ENCODE results near the gene IQCF2.
"Not testable (repeated sequence)": the region's sequence is repeated elsewhere in the genome, so short reads cannot be mapped to it uniquely, and the experiment has no call there.

Gene IQCF2

DNA sequence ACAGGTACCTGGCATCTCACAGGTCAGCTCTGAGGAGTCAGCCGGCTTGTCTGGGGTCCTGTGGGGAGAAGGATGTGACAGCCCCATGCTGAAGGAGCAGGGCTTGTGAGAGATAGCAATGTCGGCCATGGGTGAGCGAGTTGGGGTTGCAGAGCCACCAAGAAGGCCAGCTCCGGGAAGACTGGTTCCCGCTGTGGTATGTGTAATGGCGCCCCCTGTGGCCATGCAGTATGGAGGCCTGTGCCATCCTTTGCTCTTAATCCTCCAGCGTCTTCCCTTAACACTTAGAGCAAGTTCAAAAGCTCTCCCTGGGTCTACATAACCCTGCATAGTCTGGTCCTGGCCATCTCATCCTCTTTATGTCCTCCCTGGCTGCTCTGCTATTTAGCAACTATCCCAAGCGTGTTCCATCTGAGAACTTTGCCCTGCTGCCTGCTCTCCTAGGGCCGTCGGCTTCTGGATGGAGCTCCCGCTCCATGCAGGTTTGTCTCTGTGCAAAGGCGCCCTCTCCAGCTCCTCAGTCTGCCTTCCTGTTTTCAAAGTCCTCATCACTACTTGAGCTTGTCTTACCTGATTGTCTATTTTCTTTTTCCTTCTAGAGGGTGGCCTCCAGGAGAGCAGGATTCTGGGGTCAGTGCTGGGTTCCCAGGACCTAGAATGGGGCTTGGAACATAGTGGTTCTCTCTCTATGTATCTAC, 41.6 kb upstream of the IQCF2 start:
- TF ChIP-seq, protein P1, sequence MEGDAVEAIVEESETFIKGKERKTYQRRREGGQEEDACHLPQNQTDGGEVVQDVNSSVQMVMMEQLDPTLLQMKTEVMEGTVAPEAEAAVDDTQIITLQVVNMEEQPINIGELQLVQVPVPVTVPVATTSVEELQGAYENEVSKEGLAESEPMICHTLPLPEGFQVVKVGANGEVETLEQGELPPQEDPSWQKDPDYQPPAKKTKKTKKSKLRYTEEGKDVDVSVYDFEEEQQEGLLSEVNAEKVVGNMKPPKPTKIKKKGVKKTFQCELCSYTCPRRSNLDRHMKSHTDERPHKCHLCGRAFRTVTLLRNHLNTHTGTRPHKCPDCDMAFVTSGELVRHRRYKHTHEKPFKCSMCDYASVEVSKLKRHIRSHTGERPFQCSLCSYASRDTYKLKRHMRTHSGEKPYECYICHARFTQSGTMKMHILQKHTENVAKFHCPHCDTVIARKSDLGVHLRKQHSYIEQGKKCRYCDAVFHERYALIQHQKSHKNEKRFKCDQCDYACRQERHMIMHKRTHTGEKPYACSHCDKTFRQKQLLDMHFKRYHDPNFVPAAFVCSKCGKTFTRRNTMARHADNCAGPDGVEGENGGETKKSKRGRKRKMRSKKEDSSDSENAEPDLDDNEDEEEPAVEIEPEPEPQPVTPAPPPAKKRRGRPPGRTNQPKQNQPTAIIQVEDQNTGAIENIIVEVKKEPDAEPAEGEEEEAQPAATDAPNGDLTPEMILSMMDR (IDR thresholded peaks at IDR 0.05; ENCODE audit: borderline replicate concordance, insufficient read depth, low read depth, low read length): peak; percentile 61

DNA sequence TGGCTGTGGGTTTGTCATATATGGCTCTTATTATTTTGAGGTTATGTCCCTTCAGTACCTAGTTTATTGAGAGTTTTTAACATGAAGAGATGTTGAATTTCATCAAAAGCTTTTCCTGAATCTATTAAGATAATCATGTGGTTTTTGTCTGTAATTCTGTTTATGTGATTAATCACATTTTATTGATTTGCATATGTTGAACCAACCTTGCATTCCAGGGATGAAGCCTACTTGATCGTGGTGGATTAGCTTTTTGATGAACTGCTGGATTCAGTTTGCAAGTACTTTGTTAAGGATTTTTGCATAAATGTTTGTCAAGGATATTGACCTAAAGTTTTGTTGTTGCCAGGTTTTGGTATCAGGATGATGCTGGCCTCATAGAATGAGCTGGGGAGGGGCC, 33.1 kb upstream of the IQCF2 start:
- no peak overlapping the region for H3K4me3 ChIP-seq (ENCODE audit: low read depth, low read length)
- TF ChIP-seq, protein P1 (IDR thresholded peaks at IDR 0.05; ENCODE audit: borderline replicate concordance, insufficient read depth, low read depth, low read length): no peak

More for the DNA sequence above, 41.6 kb upstream of the IQCF2 start:
- H3K4me3 ChIP-seq (ENCODE audit: low read depth, low read length): no peak overlapping the region

DNA sequence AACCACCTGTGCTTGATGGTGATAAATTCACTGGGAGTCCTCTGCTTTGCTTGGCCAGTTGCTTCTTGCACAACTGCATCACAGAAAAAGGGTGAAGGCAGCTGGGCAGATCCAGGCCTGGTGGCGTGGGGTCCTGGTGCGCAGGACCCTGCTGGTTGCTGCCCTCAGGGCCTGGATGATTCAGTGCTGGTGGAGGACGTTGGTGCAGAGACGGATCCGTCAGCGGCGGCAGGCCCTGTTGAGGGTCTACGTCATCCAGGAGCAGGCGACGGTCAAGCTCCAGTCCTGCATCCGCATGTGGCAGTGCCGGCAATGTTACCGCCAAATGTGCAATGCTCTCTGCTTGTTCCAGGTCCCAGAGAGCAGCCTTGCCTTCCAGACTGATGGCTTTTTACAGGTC, 31.1 kb upstream of the IQCF2 start:
- TF ChIP-seq, protein P1 (IDR thresholded peaks at IDR 0.05; ENCODE audit: borderline replicate concordance, insufficient read depth, low read depth, low read length): no peak
- no peak overlapping the region for H3K4me3 ChIP-seq (ENCODE audit: low read depth, low read length)

DNA sequence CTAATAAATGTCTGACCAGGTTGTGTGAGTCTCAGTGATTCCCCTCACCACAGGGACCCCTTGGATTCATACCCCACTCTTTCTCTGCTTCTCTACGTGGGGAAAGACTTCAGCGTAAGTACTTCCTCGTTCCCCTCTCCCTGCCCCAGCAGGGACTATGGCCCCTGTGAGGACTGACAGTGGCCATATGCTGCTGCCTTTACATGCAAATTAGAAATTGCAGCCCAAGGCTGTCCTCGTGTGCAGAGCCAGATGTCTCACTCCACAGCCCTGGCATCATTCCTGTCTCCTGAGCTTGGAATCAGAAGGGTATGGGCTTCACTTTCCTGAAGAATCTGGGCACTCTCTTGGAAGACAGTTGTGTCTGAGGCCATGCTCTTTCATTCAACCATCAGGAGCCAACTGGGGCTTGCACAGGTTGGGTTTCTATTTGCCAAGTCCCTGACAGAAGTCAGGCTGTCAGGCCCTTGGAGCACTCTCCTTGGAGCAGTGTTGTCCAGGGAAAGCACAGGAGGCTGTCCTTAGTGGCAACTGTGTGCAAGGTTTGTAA, 30.5 kb upstream of the IQCF2 start:
- H3K4me3 ChIP-seq (ENCODE audit: low read depth, low read length): no peak overlapping the region

DNA sequence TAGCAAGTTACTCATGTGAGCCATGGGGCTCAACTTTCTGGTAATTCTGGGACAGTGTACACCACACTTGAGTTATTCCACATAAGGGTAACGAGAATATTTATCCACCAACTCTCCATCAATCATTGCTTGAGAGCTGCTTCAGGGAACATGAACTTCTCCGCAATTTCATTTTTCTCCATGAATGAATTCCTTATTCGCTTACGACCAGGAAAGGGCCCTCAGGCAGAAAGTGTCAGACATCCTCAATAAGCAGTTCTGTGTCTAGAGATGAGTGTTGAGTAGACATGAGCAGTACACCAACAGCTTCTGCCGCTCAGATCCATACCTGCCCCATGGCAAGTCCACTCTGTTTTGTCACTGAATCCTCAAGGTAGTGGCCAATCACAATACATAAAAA, 24.8 kb upstream of the IQCF2 start:
- TF ChIP-seq, protein P1 (IDR thresholded peaks at IDR 0.05; ENCODE audit: borderline replicate concordance, insufficient read depth, low read depth, low read length): no peak
- H3K4me3 ChIP-seq (ENCODE audit: low read depth, low read length): no peak overlapping the region

More for the DNA sequence above, 30.5 kb upstream of the IQCF2 start:
- TF ChIP-seq, protein P1 (IDR thresholded peaks at IDR 0.05; ENCODE audit: borderline replicate concordance, insufficient read depth, low read depth, low read length): no peak

DNA sequence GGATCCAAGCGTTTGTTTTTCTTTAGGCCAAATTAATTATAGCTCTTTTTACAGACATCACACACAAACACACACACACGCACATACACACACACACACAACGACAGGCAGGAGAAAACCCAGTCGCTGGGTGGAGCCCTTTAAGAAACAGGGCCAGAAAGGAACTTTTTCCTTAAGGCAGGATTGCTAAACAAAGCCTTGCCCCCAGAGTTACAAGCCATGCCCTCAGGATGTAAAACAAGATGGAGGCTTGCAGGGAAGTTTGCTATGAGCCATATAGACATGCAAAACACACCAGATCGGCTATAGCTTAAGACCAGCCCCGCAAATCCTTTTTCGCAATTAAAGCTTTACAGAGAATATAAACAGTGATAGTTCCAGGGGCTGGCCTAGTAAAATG, 16.3 kb upstream of the IQCF2 start:
- TF ChIP-seq, protein P1 (IDR thresholded peaks at IDR 0.05; ENCODE audit: borderline replicate concordance, insufficient read depth, low read depth, low read length): no peak
- no peak overlapping the region for H3K4me3 ChIP-seq (ENCODE audit: low read depth, low read length)

DNA sequence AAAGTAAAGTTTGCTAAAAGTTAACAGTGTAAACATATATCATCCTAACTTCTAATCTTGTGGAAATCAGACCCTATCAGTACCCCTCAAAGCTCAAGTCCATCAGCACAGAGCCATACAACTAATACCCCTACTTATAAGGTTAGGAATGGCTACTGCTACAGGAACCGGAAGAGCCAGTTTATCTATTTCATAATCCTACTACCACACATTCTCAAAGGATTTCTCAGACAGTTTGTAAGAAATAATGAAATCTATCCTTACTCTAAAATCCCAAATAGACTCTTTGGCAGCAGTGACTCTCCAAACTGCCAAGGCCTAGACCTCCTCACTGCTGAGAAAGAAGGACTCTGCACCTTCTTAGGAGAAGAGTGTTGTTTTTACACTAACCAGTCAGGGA, 6.0 kb upstream of the IQCF2 start:
- H3K4me3 ChIP-seq (ENCODE audit: low read depth, low read length): not testable (repeated sequence)

Data from GM12875 (cell line).